HS-5 (cell line): Measurements from ENCODE around the gene KCNAB1.

Source experiments
- DNase-seq: peaks from one replicate; pipeline ENCODE4 v3.0.0-alpha.2; 2012; ENCODE audit warnings: low read depth

KCNAB1 gene

DNA sequence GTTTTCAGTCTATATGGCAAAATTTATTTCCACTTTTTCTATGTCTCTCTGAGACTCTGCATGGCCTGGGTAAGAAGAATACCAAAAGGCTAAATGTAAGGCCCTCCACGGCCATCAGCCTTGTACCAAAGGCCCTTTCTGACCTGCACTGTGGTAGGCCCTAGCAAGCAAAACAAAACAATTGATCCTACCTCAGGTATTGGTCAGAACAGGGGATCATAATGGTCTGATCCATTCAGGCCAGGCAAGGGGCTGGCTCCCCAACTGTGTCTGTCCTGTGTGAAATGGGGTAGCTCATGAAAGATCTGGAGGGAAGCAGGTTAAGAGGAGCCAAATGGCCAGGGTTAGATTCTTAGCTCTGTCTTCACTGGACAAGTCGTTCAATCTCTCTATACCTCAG lies 253.3 kb downstream of the KCNAB1 start:
- no peak for DNase-seq

DNA sequence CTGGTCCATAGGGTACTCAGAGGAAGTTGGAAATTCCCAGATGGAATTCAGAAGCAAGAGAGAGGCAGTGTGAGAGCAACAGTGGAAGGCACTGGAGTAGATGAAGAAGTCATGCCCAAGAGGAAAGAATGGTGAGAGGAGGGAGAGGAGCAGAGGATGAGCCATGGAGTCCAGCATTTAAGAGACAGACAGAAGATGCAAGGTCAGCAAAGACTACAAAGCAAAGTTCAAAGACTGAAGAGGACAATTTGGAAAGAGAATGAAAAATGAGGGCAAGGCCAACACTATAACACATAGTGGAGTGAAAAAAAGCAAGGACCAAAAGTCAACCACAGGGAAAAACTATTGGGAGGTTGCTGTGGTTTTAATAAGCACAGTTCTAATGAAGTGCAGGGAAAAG lies 255.8 kb downstream of the KCNAB1 start:
- DNase-seq = no peak

DNA sequence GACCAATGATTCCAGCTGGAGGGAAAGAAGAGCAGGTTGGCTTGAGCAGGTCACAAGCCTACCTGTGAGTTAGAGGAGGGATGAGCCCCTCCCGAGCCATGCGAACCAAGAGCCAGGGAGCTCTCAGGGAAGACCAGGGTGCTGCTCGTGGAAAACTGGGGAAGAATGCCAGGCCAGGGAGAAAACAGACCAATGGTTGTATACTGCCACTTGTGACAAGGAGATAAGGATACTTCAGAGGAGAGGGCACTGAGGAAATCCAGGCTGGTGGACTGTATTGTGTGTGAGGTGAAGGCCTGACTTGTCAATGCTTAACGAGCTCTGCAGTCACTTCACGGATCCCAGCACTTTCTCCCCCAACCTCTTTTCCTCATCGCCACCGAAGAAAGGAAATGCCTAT lies 256.9 kb downstream of the KCNAB1 start:
- no peak for DNase-seq

DNA sequence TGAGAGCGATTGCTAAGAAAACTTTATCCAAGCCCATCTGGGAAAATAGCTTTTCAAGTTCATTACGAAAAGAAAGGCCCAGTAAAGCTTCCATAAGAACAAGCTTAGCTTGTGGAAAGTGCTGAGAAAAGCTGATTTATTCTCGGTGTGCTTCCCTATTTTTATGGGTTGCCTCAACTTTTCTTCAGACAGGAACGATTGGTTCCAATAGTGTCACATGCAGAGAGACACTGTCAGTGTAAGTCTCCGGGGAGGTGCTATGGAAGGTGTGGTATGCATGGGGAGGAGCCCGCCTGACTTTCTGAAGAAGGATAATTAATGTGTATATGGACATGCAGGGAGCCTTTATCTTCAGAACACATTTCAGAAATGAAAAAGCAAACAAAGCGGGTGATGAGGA lies 257.3 kb downstream of the KCNAB1 start:
- no peak for DNase-seq

DNA sequence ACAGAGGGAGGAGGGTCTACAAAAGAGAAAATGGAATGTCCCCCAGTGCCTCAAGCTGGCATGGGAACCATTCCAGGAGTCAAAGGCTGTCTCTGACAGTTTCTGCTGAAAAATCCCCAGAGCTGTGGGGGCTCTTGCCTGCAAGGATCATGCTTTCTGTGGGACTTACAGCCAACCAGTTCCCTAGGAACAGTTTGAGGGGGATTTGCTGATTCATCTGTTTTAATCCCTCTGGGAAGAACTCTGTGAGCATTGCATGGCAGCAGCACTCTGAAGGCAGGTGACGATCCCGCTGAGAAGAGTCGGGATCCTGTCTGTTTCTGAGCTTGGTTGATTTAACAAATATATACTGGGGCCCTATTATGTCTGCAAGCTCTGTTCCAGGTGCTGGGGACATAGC lies 258.5 kb downstream of the KCNAB1 start:
- DNase-seq = no peak

DNA sequence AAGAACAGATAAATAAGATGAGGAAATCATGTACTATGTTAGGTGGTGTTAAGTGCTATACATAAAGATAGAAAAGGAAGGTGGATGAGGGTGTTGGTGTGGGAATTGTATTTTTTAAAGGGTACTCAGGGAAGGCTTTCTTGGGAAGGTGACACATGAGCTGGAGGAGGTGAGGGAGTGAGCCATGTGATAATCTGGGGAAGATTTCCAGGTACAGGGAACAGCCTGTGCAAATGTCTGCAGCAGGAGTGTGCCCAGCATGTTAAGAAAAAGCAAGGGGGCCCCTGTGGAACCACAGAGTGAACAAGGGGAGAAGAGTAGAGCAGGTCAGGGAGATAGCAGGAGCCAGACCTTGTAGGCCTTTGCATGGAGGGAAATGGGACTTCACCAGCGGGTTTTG lies 258.9 kb downstream of the KCNAB1 start:
- no peak for DNase-seq

DNA sequence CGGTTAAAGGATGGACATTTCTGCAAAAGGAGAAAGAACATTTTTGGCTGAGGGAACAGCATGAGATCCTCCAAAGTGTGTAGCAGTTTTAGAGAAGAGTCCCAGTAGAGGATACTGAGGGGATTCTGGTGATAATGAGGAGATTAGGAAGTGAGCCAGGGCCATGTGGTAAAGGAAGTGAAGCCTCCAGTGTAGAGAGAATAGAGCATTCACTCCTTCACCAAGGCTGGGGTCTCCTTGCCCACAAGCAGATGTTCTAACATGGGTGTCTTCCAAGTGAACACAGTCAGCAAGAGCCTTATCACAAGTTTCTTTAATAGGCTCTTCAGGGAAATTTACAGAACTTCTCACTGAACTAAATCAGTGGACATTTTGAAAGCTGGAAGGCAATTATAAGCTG lies 260.9 kb downstream of the KCNAB1 start:
- no peak for DNase-seq

DNA sequence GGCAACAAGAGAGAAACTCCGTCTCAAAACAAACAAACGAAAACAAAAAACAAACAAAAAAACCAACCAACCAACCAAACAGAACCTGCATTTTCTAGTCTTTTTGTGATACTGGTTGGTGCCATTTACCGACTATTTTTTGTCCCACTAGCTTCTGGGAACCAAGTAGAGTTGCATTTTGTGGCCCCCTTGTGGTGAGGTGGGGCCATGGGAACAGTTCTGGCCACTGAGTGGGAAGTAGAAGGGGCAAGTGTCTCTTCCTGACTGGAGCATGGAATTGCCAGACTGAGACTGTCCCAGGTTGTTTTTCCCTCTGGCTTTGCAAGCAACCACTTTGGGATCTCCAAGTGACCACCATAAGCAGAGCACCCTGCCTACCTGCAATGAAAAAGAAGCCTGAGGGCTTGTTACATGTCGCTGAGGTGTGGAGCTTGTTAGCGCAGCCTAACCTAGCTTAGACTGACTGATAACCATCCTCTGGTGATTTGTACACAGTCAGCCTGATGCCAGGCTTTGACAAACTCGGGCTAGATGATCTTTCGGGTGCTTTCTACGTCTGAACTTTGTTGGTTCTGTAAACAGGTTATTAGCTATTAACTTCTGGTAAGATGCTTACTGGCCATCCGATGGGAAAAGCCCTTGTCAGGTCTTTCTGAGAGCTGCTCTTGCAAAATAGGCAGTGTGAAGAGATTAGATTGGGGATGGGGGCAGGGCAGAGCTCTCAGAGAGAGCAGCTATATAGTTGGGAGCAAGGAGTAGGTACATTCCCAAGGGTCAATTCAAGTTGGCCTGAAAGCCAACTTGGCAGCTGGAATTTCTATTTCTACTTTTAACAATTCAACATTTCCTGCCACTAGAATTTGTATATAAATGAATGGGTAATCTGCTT lies 262.3 kb downstream of the KCNAB1 start:
- DNase-seq = no peak

DNA sequence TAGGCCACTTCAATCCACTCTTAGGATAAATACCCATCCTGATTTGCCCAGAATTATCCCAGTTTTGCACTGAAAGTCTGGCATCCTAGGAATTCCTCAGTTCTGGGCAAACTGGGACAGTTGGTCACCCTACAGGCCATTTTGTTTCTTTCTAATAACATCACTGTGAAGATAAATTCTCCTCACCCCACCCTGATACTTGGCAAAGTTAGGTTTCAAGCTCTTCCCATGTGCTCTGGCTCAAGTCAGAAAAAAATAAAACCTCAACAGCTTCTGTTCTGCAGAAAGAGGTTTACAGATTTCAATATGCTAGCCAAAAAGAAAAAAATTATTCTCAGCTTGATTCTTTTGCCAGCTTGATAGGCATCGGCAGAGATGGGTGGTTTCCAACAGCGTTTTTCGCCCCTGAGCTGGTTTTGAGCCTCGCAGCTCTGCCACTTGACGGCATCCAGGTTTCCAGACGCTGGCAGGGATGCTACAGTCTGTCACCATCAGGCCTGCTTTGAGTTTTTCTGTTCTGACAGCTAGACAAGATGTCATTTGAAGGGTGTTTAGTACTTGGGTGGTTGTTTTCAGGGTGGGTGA lies 263.2 kb downstream of the KCNAB1 start:
- DNase-seq = no peak

DNA sequence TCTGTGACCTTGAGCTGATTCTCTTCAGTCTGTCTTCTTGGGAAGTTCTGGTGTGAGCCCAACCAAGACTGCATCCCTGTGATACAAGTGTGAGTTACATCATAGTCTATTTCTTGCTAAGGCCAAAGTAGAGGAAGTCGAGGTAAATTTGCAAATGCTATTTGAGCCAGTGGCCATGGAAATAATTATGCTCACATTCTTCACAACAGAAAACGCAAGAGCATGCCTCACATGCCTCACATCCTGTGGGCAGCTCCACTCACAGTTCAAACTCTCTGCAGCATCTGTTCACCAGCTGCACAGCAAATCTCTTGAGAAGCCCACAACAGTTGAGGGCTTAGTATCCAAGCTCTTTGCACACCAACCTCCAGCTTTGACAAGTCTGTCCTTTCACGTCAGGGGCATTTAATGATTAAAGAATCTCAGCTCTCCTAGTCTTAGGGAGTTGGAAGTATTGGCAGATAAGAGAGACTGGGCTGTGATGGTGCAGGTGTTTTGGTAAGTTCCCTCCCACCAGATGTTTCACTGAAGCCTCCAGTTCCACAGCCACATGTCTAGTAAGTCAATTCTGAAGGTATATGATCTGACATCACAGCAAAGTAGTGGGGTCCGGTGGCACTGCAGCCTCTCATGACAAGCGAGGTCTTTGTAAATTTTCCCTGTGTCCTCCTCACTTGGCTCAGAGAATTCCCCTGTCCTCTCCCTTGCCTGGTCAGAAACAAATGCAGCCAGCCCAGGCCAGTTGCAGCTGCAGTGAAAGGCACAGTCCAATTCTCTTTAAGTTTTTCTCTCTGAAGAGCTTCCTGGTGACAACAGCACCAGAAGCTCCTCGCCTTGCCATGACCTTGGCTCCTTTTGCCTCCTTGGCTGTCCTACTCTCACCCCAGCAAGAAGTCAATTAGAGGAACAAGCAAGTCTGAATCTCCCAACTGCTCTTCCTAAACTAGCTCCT lies 268.4 kb downstream of the KCNAB1 start:
- peak; percentile 93 for DNase-seq

DNA sequence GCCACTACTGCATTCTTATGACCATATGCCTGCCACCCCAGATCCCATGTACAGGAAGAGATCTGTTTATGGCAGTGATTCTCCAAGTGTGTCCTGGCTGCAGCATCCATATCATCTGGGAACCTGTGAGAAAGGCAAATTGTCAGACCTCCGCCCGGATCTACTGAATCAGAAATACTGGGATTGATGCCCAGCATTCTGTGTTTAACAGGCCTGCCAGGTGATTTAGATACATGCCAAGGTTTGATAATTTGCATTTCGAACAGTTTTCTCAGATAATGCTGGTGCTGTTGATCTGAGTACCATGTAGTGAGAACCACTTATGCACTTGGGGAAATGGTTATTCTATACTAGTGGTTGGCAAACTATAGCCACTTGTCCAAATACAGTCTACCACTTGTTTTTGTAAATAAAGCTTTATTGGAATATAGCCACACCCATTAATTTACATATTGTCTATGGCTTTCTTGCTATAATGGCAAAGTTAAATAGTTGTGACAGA lies 269.1 kb downstream of the KCNAB1 start:
- DNase-seq = no peak

DNA sequence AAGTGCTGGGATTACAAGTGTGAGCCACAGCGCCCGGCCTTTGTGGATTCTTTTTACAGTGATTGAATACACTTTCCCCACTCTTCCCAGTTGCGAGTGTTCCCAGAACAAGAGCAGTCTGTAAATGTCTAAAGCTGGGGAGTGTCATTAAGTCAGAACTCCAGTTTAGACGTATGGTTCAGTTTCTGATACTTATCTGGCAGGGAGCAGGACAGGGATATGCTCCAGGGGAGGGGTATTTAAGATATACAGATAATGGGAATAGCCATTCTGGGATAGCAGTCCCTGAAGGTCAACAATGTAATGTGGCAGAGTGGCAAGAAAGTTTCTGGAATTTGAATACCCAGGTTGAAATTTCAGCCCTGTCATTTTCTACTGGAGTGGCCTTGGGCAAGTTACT lies 270.5 kb downstream of the KCNAB1 start:
- DNase-seq = no peak

DNA sequence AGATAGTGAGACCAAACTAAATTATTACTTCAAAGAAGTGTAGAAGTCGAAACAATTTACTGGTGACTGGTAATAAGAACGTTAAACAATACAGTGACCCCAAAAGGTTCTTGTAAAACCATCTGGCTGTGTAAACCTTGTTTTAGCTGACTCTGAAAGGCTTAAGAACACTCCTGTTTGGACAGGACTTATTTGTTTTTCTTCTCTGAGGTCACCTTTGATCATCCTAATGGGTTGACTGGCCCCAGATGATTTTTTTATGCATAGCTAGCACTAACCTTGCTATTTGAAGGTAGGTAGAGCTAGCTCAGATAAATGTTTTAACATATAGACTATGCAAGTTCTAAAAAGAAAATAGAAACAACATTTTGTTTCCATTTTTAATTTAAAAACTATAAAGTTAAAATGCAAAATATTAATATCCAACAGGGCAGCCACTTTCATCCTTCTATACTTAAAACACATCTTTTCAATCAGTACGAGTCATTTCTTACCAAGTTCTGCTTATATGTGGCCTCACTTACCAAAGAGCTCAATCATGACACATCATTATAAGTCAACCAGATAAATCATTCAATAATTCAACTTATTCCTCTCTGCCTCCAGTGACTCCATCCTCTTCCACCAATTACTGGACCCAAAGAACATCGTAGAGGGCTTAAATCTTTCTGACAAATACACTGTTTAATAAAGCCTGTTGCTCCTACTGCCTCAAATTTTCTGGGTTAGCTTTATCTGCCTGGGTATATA lies 275.8 kb downstream of the KCNAB1 start:
- DNase-seq = no peak

DNA sequence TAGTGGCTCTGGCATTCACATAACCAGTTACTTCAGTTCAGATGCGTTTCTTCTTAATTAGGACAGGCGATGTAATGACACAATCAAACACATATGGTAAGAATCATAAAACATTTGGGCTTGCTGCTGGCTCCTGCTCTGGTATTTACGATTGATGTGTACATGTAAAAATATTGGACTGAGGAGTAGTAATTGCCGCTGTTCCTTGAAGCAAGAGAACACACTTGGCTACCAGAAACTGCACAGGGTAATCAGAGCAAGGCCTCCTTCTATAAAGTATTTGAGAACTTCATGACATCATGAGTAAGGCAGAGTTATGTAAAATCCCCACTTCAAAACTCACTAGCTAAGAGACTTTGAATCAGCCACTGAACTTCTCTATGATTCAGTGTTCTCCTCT lies 276.5 kb downstream of the KCNAB1 start:
- DNase-seq = no peak

DNA sequence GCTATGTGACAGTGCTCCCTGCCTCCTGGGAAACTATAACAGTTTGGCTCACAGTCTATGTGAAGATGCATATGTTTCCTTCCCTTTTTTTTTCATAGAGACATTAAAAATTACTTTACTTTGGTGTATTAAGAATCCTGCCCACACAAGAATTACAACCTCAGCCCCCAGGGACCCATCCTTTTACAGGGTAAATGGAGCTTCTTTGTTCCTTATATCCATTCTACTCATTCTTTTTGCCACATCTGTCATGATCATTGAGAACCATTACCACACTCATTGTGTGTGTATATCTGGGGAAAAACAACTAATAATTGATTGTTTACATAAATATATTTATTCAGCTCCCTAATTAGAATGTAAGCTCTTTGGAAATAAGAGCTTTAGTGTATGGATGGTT lies 277.2 kb downstream of the KCNAB1 start:
- no peak for DNase-seq

DNA sequence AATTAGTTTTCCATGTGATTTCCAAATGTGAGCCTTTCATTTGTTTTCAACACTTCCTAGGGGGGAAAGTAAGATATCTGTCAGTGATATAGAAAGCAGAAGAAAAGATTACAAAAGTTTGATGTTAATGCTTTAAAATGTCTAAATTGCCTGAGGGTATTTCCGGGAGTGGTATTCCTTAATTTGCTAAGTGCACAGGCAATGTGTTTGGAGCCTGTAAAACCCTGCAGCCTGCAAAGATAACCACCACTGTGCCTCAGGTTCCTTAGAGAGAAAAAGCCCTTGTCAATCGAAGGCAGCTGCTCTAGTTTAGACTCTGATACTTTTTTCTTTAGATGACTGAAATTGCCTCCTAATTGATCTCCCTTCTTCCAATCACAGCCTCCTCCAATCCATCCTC lies 279.7 kb downstream of the KCNAB1 start:
- DNase-seq = no peak

DNA sequence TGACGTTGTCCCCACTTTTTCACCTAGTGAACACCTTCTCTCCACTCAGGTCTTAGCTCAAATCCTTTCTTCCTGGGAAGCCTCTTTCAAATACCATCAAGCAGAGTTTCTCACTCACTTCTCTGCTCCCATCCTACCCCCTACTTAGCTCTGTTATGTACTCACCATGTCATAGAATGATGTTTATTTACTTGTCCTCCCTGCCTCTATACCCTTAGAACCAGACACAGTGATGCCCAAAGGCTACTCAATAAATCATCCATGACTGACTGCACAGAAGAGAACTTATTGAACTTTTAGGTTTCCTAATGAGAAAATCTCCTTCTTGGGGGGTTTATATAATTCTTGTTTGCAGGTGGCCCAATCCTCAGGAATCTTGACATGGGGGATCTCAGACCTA lies 280.4 kb downstream of the KCNAB1 start:
- DNase-seq = no peak

DNA sequence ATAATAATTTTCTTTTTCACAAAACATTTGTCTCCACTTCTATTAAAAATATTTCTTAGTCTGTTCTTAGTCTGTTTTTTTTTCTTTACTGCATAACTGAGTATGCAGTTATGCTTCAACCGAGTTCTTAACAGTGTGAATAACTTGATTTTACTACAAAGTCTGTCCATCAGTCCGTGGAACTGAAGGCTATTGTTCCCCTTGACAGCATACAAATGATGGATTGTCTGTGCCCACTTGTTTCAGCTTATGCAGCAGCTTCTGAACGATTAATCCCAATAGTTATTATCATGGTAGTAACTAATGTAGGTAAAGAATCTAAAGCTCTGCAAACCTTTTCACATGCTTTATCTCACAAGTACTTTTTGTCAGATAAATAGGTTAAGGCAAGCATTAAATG lies 283.8 kb downstream of the KCNAB1 start:
- DNase-seq = no peak

DNA sequence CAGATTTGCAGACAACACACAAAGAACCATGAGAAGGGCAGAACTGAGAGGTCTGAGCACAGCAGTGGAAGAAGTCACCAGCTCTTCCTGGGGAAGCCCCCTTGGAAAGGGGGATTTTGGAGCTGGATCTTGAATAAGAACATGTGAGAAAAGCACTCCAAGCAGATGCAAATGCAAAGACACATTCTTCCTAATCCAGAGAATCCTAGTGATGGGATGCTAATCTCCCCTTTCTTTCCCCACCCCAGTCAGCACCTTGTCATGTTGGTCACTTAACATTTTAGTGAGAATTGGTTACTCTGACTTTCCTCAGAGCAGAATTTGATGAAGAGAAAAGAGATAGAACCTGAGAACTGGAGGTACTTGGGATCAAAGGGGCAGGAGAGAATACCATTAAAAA lies 286.0 kb downstream of the KCNAB1 start:
- DNase-seq = no peak

DNA sequence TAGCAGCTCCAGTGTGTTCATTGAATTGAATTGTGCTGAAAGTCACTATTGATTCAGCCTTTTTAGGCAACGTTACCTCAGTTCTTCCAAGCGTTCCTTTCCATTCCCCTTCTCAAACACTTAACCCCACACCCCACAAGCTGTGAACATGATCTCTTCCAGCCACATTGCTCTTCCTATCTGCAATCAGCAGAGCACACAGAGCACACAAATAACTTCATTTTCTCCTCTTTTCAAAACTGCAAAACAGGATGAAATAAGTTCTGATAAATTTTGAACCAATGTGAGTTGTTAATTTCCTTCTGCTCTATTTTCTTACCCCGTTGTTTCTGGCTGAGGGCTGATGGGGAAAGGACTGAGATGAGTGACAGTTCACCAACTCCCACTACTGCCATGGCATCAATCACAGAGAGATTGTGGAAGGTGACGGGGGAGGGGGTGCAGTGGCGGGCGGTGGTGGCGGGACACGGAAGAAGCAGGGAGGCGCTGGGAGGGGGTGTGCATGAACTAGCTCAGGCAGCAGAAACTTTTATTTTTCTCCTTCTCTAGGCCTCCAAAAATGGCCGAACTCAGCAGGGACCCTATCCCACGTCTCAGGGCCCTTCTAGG lies 287.3 kb downstream of the KCNAB1 start:
- no peak for DNase-seq

DNA sequence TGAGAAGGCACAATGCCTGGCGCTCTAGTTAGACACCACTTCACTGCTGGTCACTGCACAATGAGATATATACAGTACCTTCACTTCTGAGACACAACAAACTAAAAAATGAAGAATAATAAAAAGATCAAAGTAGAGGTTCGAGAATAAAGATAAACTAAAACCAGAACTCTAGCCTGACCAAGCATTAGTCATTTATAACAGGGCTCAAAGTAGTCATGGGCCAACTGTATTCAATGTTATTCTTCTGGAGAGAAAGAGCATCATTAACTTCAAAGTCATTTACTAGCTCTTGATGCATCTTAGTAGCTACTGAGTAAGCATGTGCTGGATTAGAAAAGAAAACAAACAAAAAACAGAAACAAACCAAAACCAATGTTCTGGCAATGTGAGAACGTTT lies 289.3 kb downstream of the KCNAB1 start:
- no peak for DNase-seq
